ENCODE measurements around the gene MICOS13. TPM values are rescaled to one million over a fixed set of nuclear protein-coding genes. Genes with fewer than 3 reads are reported as not detected.

MICOS13 gene
- total RNA-seq, 2 donors from 2014 or later, result 26.3 to 35.0 TPM

- WGBS, 2 experiments (ENCODE audit: insufficient coverage in 1 of 2, insufficient read length in 1 of 2), result 92 to 94% methylated on average over 3 of the region's 3 CpGs
- Mint-ChIP-seq H3K27ac (peak overlapping the region; percentile 40), H3K4me1 (peaks cover 8% of the 10 kb centered on the region), H3K27me3 (ENCODE audit: insufficient read depth) (peaks cover 10% of the 10 kb centered on the region), H3K36me3 (ENCODE audit: low read depth) (no peaks in the 10 kb centered on the region), H3K4me3 (peak overlapping the region; percentile 95), H3K9me3 (no peaks in the 10 kb centered on the region)
- no peak overlapping the region for H3K27ac ChIP-seq (ENCODE audit: low read depth, low read length)
- no peak overlapping the region for H3K4me3 ChIP-seq (ENCODE audit: low read length)
- peaks cover 2% of the 10 kb centered on the region for H3K36me3 ChIP-seq (ENCODE audit: control insufficient read depth, insufficient read depth, low read length)
- H3K4me1 ChIP-seq (ENCODE audit: control insufficient read depth, insufficient read depth, low read length), result no peaks in the 10 kb centered on the region
- no peak overlapping the region for H3K9ac ChIP-seq (ENCODE audit: extremely low read depth, low read length, poor library complexity, severe bottlenecking)
- peak; percentile 42 for DNase-seq
- no peaks in the 10 kb centered on the region for H3K27me3 ChIP-seq (ENCODE audit: control insufficient read depth, insufficient read depth, low read length, poor library complexity, severe bottlenecking)
- no peaks in the 10 kb centered on the region for H3K9me3 ChIP-seq (ENCODE audit: control insufficient read depth, low read length)
- TF ChIP-seq, protein P1, sequence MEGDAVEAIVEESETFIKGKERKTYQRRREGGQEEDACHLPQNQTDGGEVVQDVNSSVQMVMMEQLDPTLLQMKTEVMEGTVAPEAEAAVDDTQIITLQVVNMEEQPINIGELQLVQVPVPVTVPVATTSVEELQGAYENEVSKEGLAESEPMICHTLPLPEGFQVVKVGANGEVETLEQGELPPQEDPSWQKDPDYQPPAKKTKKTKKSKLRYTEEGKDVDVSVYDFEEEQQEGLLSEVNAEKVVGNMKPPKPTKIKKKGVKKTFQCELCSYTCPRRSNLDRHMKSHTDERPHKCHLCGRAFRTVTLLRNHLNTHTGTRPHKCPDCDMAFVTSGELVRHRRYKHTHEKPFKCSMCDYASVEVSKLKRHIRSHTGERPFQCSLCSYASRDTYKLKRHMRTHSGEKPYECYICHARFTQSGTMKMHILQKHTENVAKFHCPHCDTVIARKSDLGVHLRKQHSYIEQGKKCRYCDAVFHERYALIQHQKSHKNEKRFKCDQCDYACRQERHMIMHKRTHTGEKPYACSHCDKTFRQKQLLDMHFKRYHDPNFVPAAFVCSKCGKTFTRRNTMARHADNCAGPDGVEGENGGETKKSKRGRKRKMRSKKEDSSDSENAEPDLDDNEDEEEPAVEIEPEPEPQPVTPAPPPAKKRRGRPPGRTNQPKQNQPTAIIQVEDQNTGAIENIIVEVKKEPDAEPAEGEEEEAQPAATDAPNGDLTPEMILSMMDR (conservative IDR thresholded peaks at IDR 0.05), result no peak
Observed at GRCh38 chr19:5682107-5682482, 1.8 kb upstream of the MICOS13 start.

DNA sequence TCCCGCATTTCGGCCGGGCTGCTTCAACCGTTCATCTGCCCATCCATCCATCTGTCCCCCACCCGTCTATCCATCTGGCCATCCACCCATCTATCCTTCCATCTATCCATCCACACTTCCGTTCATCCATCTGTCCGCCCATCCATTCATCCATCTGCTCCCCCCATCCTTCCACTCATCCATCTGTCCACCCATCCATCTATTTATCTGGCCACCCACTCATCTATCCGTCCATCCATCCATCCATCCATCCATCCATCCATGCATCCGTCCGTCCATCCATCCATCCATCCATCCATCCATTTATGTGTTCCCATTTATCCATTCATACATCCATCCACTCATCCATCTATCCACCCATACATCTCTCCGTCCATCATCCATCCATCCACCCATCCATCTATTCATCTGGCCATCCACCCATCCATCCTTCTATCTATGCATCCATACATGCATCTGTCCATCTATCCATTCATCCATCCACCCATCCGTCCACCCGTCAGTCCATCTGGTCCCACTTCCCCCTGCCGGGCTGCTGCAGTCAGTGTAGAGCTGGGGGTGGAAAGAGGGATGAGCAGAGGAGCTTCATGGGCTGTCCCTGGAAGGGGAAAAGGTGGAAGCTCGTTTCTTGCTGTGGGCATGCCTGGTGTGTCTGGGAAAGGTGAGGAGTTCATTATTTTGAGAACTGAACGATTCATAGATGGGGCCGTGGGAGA lies 1.2 kb upstream of the MICOS13 start:
- WGBS, 2 experiments (ENCODE audit: insufficient coverage in 1 of 2, insufficient read length in 1 of 2), result 75 to 76% methylated on average over 14 to 17 of the region's 17 CpGs
- H3K9ac ChIP-seq (ENCODE audit: extremely low read depth, low read length, poor library complexity, severe bottlenecking), result peak overlapping the region; percentile 34
- Mint-ChIP-seq H3K27me3 (ENCODE audit: insufficient read depth) (peaks cover 10% of the 10 kb centered on the region), H3K4me3 (peak overlapping the region; percentile 95), H3K4me1 (peaks cover 8% of the 10 kb centered on the region), H3K9me3 (no peaks in the 10 kb centered on the region), H3K36me3 (ENCODE audit: low read depth) (no peaks in the 10 kb centered on the region), H3K27ac (no peak overlapping the region)
- no peak overlapping the region for H3K27ac ChIP-seq (ENCODE audit: low read depth, low read length)
- H3K4me3 ChIP-seq (ENCODE audit: low read length), result peak overlapping the region; percentile 93
- peak; percentile 45 for DNase-seq
- H3K4me1 ChIP-seq (ENCODE audit: control insufficient read depth, insufficient read depth, low read length), result no peaks in the 10 kb centered on the region
- TF ChIP-seq, protein P1 (conservative IDR thresholded peaks at IDR 0.05), result no peak
- H3K36me3 ChIP-seq (ENCODE audit: control insufficient read depth, insufficient read depth, low read length), result peaks cover 6% of the 10 kb centered on the region
- no peaks in the 10 kb centered on the region for H3K9me3 ChIP-seq (ENCODE audit: control insufficient read depth, low read length)
- no peaks in the 10 kb centered on the region for H3K27me3 ChIP-seq (ENCODE audit: control insufficient read depth, insufficient read depth, low read length, poor library complexity, severe bottlenecking)

DNA sequence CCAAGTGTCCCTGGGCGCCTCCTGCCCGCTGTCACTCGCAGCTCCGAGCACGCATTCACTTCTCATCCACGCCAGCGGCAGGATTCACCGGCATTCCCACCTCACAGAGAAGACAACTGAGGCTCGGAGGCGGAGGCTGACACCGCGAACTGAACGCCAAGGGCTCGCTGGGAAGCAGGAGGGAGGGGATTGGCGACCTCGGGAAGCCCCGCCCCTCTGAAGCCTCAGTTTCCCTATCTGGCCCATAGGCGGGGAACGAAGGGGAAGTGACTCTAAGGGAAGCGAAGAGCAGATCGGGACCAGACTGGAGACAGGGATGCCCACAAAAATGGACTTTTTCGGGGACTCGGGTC lies 256 bp downstream of the MICOS13 start:
- Mint-ChIP-seq H3K9me3 (no peaks in the 10 kb centered on the region), H3K27me3 (ENCODE audit: insufficient read depth) (peaks cover 10% of the 10 kb centered on the region), H3K27ac (peak overlapping the region; percentile 98), H3K4me1 (peaks cover 13% of the 10 kb centered on the region), H3K36me3 (ENCODE audit: low read depth) (no peaks in the 10 kb centered on the region), H3K4me3 (peak overlapping the region; percentile 95)
- Histone ChIP-seq H3K36me3 (ENCODE audit: control insufficient read depth, insufficient read depth, low read length) (peaks cover 6% of the 10 kb centered on the region), H3K4me3 (ENCODE audit: low read length) (peak overlapping the region; percentile 93), H3K9me3 (ENCODE audit: control insufficient read depth, low read length) (no peaks in the 10 kb centered on the region), H3K27me3 (ENCODE audit: control insufficient read depth, insufficient read depth, low read length, poor library complexity, severe bottlenecking) (no peaks in the 10 kb centered on the region), H3K9ac (ENCODE audit: extremely low read depth, low read length, poor library complexity, severe bottlenecking) (peak overlapping the region; percentile 80), H3K27ac (ENCODE audit: low read depth, low read length) (no peak overlapping the region), H3K4me1 (ENCODE audit: control insufficient read depth, insufficient read depth, low read length) (no peaks in the 10 kb centered on the region)
- no peak for DNase-seq
- WGBS, 2 experiments (ENCODE audit: insufficient coverage in 1 of 2, insufficient read length in 1 of 2), result 0 to 2% methylated on average over 12 to 23 of the region's 23 CpGs
- TF ChIP-seq, protein P1 (conservative IDR thresholded peaks at IDR 0.05), result no peak

All from endodermal cell (in vitro differentiated cells).